HEK293T (cell line): ENCODE data around the gene GMDS.

Experiments used
- CTCF ChIA-PET: fragments of 350-600 bp; formaldehyde crosslinking; extraction: SDS; loops from one replicate; lab custom pipeline; 2021; ENCODE audit warnings: antibody characterized with exemption, inconsistent platforms; lab: Yijun Ruan, JAX
- POLR2A ChIA-PET: fragments of 350-600 bp; formaldehyde crosslinking; extraction: SDS; loops from one replicate; lab custom pipeline; 2020; ENCODE audit warnings: antibody characterized with exemption, inconsistent platforms; lab: Yijun Ruan, JAX
- DNase-seq: peaks from one replicate; pipeline ENCODE4 v3.0.0; 2012; ENCODE audit warnings: mixed read lengths; ENCODE audit errors: extremely low spot score
- ARNT ChIP-seq: fragments of 450-650 bp; IDR thresholded peaks from 2 replicates; pipeline ENCODE4 v1.6.1; 2017; ENCODE audit warnings: mild to moderate bottlenecking
- BHLHE40 ChIP-seq: fragments of 450-650 bp; IDR thresholded peaks from 2 replicates; pipeline ENCODE4 v1.6.1; 2016; ENCODE audit warnings: mild to moderate bottlenecking, moderate library complexity, borderline replicate concordance
- CTBP1 ChIP-seq: fragments of 450-650 bp; IDR thresholded peaks from 2 replicates; pipeline ENCODE4 v1.6.1; 2016; ENCODE audit warnings: borderline replicate concordance
- ELF4 ChIP-seq: fragments of 450-650 bp; IDR thresholded peaks from 2 replicates; pipeline ENCODE4 v1.6.1; 2017; ENCODE audit warnings: antibody characterized with exemption
- FOXA1 ChIP-seq: fragments of 450-650 bp; IDR thresholded peaks from 2 replicates; pipeline ENCODE4 v1.6.1; 2016; ENCODE audit warnings: mild to moderate bottlenecking
- FOXK2 ChIP-seq: fragments of 450-650 bp; IDR thresholded peaks from 2 replicates; pipeline ENCODE4 v1.6.1; 2016; ENCODE audit warnings: mild to moderate bottlenecking
- FOXM1 ChIP-seq: fragments of 450-650 bp; IDR thresholded peaks from 2 replicates; pipeline ENCODE4 v1.6.1; 2017; ENCODE audit warnings: mild to moderate bottlenecking, borderline replicate concordance
- HDGF ChIP-seq: fragments of 450-650 bp; IDR thresholded peaks from 2 replicates; pipeline ENCODE4 v1.6.1; 2017; ENCODE audit warnings: antibody characterized with exemption, borderline replicate concordance
- L3MBTL2 ChIP-seq: fragments of 450-650 bp; conservative IDR thresholded peaks from 2 replicates; pipeline ENCODE4 v1.6.1; 2016; ENCODE audit warnings: mild to moderate bottlenecking
- LEF1 ChIP-seq: fragments of 450-650 bp; IDR thresholded peaks from 2 replicates; pipeline ENCODE4 v1.6.1; 2017; ENCODE audit warnings: mild to moderate bottlenecking, borderline replicate concordance
- NFRKB ChIP-seq: fragments of 450-650 bp; IDR thresholded peaks from 2 replicates; pipeline ENCODE4 v1.6.1; 2016; ENCODE audit warnings: mild to moderate bottlenecking, moderate library complexity
- PKNOX1 ChIP-seq: fragments of 450-650 bp; IDR thresholded peaks from 2 replicates; pipeline ENCODE4 v1.6.1; 2016
- SP1 ChIP-seq: fragments of 450-650 bp; IDR thresholded peaks from 2 replicates; pipeline ENCODE4 v1.6.1; 2017
- SUZ12 ChIP-seq: fragments of 450-650 bp; IDR thresholded peaks from 2 replicates; pipeline ENCODE4 v1.6.1; 2016; ENCODE audit warnings: mild to moderate bottlenecking
- TARDBP ChIP-seq: fragments of 450-650 bp; IDR thresholded peaks from 2 replicates; pipeline ENCODE4 v1.6.1; 2016
- ZNF384 ChIP-seq: fragments of 450-650 bp; IDR thresholded peaks from 2 replicates; pipeline ENCODE4 v1.6.1; 2016

The GMDS gene

GRCh38 chr6:2179241-2179640 lies 66.2 kb downstream of the GMDS start:
- CTCF ChIA-PET, result no interaction called here
- POLR2A ChIA-PET, result no interaction called here
- no peak for TF ChIP-seq SP1
- TF ChIP-seq NFRKB, result no peak
- no peak for DNase-seq

GRCh38 chr6:2178125-2178524 lies 67.3 kb downstream of the GMDS start:
- ChIA-PET POLR2A (no interaction called here), CTCF (no interaction called here)
- no peak for DNase-seq

GRCh38 chr6:2175825-2176224 lies 69.6 kb downstream of the GMDS start:
- no peak for TF ChIP-seq FOXK2
- no peak for TF ChIP-seq FOXA1
- TF ChIP-seq ELF4, result no peak
- TF ChIP-seq FOXM1, result no peak
- TF ChIP-seq NFRKB, result no peak
- TF ChIP-seq BHLHE40, result no peak
- no peak for TF ChIP-seq CTBP1
- no peak for TF ChIP-seq ZNF384
- TF ChIP-seq ARNT, result no peak
- no peak for TF ChIP-seq HDGF
- TF ChIP-seq SUZ12, result no peak
- no peak for TF ChIP-seq SP1
- TF ChIP-seq TARDBP, result no peak
- no peak for TF ChIP-seq PKNOX1
- no peak for TF ChIP-seq L3MBTL2
- TF ChIP-seq LEF1, result no peak
- ChIA-PET POLR2A (no interaction called here), CTCF (interaction anchor here (0.9 to 1.1 kb wide), 2 partner anchors 21 to 33 kb away, joined by 3 read pairs; no protein-coding TSS in a partner anchor)
- no peak for DNase-seq

More at GRCh38 chr6:2178125-2178524, 67.3 kb downstream of the GMDS start:
- TF ChIP-seq ARNT (no peak), PKNOX1 (no peak), NFRKB (no peak), TARDBP (no peak), ZNF384 (no peak), HDGF (no peak), BHLHE40 (no peak), FOXA1 (no peak), SP1 (no peak), FOXM1 (no peak), FOXK2 (no peak)

- no peak for DNase-seq
- POLR2A ChIA-PET, result no interaction called here
- CTCF ChIA-PET, result no interaction called here
- no peak for TF ChIP-seq L3MBTL2
- no peak for TF ChIP-seq LEF1
- no peak for TF ChIP-seq FOXM1
- TF ChIP-seq ARNT, result no peak
- TF ChIP-seq ZNF384, result no peak
- TF ChIP-seq TARDBP, result no peak
Measured at GRCh38 chr6:2173203-2173961, 72.0 kb downstream of the GMDS start.

GRCh38 chr6:2171728-2172127 lies 73.7 kb downstream of the GMDS start:
- ChIA-PET CTCF (no interaction called here), POLR2A (no interaction called here)
- TF ChIP-seq FOXK2, result no peak
- no peak for TF ChIP-seq SP1
- no peak for TF ChIP-seq ELF4
- no peak for TF ChIP-seq NFRKB
- no peak for TF ChIP-seq ZNF384
- TF ChIP-seq L3MBTL2, result no peak
- TF ChIP-seq SUZ12, result no peak
- TF ChIP-seq PKNOX1, result no peak
- TF ChIP-seq TARDBP, result no peak
- no peak for TF ChIP-seq FOXM1
- TF ChIP-seq BHLHE40, result no peak
- TF ChIP-seq FOXA1, result no peak
- no peak for TF ChIP-seq ARNT
- DNase-seq, result no peak

GRCh38 chr6:2168480-2168879 lies 76.9 kb downstream of the GMDS start:
- DNase-seq, result no peak
- TF ChIP-seq ARNT (no peak), SUZ12 (no peak), NFRKB (no peak), FOXM1 (no peak), HDGF (no peak), LEF1 (no peak), BHLHE40 (no peak), FOXA1 (no peak), L3MBTL2 (no peak), FOXK2 (no peak), ZNF384 (no peak), CTBP1 (no peak), TARDBP (no peak), ELF4 (no peak), SP1 (no peak), PKNOX1 (no peak)

More at GRCh38 chr6:2168480-2168879, 76.9 kb downstream of the GMDS start:
- ChIA-PET CTCF (no interaction called here), POLR2A (no interaction called here)
